Measurements from ENCODE around the gene AGBL4.
A peak's percentile ranks its signal among the peaks of the same experiment; 100 is the strongest.

The AGBL4 gene

GRCh38 chr1:48829446-48829845 lies 1194.3 kb downstream of the AGBL4 start:
- no peaks in the 10 kb centered on the region for H3K36me3 ChIP-seq
- no peaks in the 10 kb centered on the region for H3K27me3 ChIP-seq (ENCODE audit: insufficient read depth, low read depth, severe bottlenecking)
- no peak for TF ChIP-seq CTCF (IDR thresholded peaks at IDR 0.05; ENCODE audit: low read depth, low read length)
- H3K27ac ChIP-seq = no peak overlapping the region
- no peak overlapping the region for H3K4me3 ChIP-seq (ENCODE audit: low read depth, low read length)
- no peak for DNase-seq
- no peaks in the 10 kb centered on the region for H3K9me3 ChIP-seq (ENCODE audit: severe bottlenecking)

- DNase-seq = no peak
- TF ChIP-seq CTCF (IDR thresholded peaks at IDR 0.05; ENCODE audit: low read depth, low read length) = no peak
- Histone ChIP-seq H3K27me3 (ENCODE audit: insufficient read depth, low read depth, severe bottlenecking) (no peaks in the 10 kb centered on the region), H3K27ac (no peak overlapping the region), H3K9me3 (ENCODE audit: severe bottlenecking) (no peaks in the 10 kb centered on the region), H3K4me3 (ENCODE audit: low read depth, low read length) (no peak overlapping the region), H3K36me3 (no peaks in the 10 kb centered on the region)
These were observed 1200.6 kb downstream of the AGBL4 start for GRCh38 chr1:48823168-48823567.

GRCh38 chr1:48820491-48820890 lies 1203.3 kb downstream of the AGBL4 start:
- Histone ChIP-seq H3K27ac (no peak overlapping the region), H3K27me3 (ENCODE audit: insufficient read depth, low read depth, severe bottlenecking) (no peaks in the 10 kb centered on the region), H3K36me3 (no peaks in the 10 kb centered on the region), H3K9me3 (ENCODE audit: severe bottlenecking) (no peaks in the 10 kb centered on the region), H3K4me3 (ENCODE audit: low read depth, low read length) (no peak overlapping the region)
- no peak for DNase-seq
- no peak for TF ChIP-seq CTCF (IDR thresholded peaks at IDR 0.05; ENCODE audit: low read depth, low read length)

- DNase-seq = peak; percentile 81
- Histone ChIP-seq H3K4me3 (ENCODE audit: low read depth, low read length) (no peak overlapping the region), H3K27ac (no peak overlapping the region), H3K9me3 (ENCODE audit: severe bottlenecking) (no peaks in the 10 kb centered on the region), H3K36me3 (no peaks in the 10 kb centered on the region), H3K27me3 (ENCODE audit: insufficient read depth, low read depth, severe bottlenecking) (no peaks in the 10 kb centered on the region)
- TF ChIP-seq CTCF (IDR thresholded peaks at IDR 0.05; ENCODE audit: low read depth, low read length) = peak; percentile 92
These were observed 1206.1 kb downstream of the AGBL4 start for GRCh38 chr1:48817505-48818114.

- no peaks in the 10 kb centered on the region for H3K36me3 ChIP-seq
- no peaks in the 10 kb centered on the region for H3K9me3 ChIP-seq (ENCODE audit: severe bottlenecking)
- no peak for TF ChIP-seq CTCF (IDR thresholded peaks at IDR 0.05; ENCODE audit: low read depth, low read length)
- no peak overlapping the region for H3K4me3 ChIP-seq (ENCODE audit: low read depth, low read length)
- H3K27ac ChIP-seq = no peak overlapping the region
- no peaks in the 10 kb centered on the region for H3K27me3 ChIP-seq (ENCODE audit: insufficient read depth, low read depth, severe bottlenecking)
- no peak for DNase-seq
These were observed 1213.0 kb downstream of the AGBL4 start for GRCh38 chr1:48810740-48811139.

GRCh38 chr1:48808496-48808895 lies 1215.3 kb downstream of the AGBL4 start:
- no peak for DNase-seq
- Histone ChIP-seq H3K36me3 (no peaks in the 10 kb centered on the region), H3K27ac (no peak overlapping the region), H3K4me3 (ENCODE audit: low read depth, low read length) (no peak overlapping the region), H3K9me3 (ENCODE audit: severe bottlenecking) (no peaks in the 10 kb centered on the region), H3K27me3 (ENCODE audit: insufficient read depth, low read depth, severe bottlenecking) (no peaks in the 10 kb centered on the region)
- TF ChIP-seq CTCF (IDR thresholded peaks at IDR 0.05; ENCODE audit: low read depth, low read length) = no peak
